Upper lobe of right lung (tissue), 1 donor: ENCODE measurements around the gene EHBP1. TPM values are rescaled to one million over a fixed set of nuclear protein-coding genes. Genes with fewer than 3 reads are reported as not detected.

Source experiments
- ATAC-seq: fragments of 200-7000 bp; cut with Tn5 transposase; one replicate; pipeline ENCODE4 v1.9.1; 2020; ENCODE audit warnings: mild to moderate bottlenecking, moderate library complexity
- DNase-seq: peaks from one replicate; pipeline ENCODE4 v3.0.0-alpha.2; 2020
- H3K27ac ChIP-seq: fragments of 200-600 bp; one replicate; pipeline ENCODE4 v1.8.0; 2022
- H3K27me3 ChIP-seq: fragments of 200-600 bp; one replicate; pipeline ENCODE4 v1.8.0; 2022; ENCODE audit warnings: mild to moderate bottlenecking
- H3K36me3 ChIP-seq: fragments of 200-600 bp; one replicate; pipeline ENCODE4 v1.8.0; 2022
- H3K4me1 ChIP-seq: fragments of 200-600 bp; one replicate; pipeline ENCODE4 v1.8.0; 2022
- H3K4me3 ChIP-seq: fragments of 200-600 bp; one replicate; pipeline ENCODE4 v1.8.0; 2022; ENCODE audit warnings: mild to moderate bottlenecking
- H3K9me3 ChIP-seq: fragments of 200-600 bp; one replicate; pipeline ENCODE4 v1.8.0; 2022
- CTCF ChIP-seq: fragments of 200-600 bp; IDR thresholded peaks from one replicate; pipeline ENCODE4 v1.8.0; 2022; ENCODE audit warnings: antibody characterized with exemption
- intact Hi-C: fragments of 100-400 bp; cut with DNase I; formaldehyde crosslinking; loops from one replicate; pipeline ENCODE4 v1.11.0; 2022
- total RNA-seq: library from RNA; stranded (reverse); fragmentation: NEBNext Ultra II Directional; extraction: Animal tissue kit (Norgen Biotek cat#: 25700); gene quantifications from one replicate; pipeline ENCODE4 v1.2.1, GENCODE V29; 2021
- donor health status: DM: no; HTN: yes; CAD: no; lungs with severe emphysema.

EHBP1 gene
- total RNA-seq, 1 donor from 2014 or later: 46.7 TPM

GRCh38 chr2:62757029-62757428 lies 51.5 kb downstream of the EHBP1 start:
- Histone ChIP-seq H3K4me3 (no peak overlapping the region), H3K36me3 (no peaks in the 10 kb centered on the region), H3K9me3 (no peaks in the 10 kb centered on the region), H3K4me1 (no peaks in the 10 kb centered on the region), H3K27ac (no peak overlapping the region), H3K27me3 (no peaks in the 10 kb centered on the region)
- no peak for DNase-seq
- intact Hi-C loops: no loop called here
- TF ChIP-seq CTCF: no peak
- no peak for ATAC-seq

GRCh38 chr2:62760026-62760425 lies 54.5 kb downstream of the EHBP1 start:
- Histone ChIP-seq H3K9me3 (no peaks in the 10 kb centered on the region), H3K4me1 (peaks cover 8% of the 10 kb centered on the region), H3K36me3 (no peaks in the 10 kb centered on the region), H3K27me3 (no peaks in the 10 kb centered on the region), H3K27ac (no peak overlapping the region), H3K4me3 (no peak overlapping the region)
- TF ChIP-seq CTCF: no peak
- ATAC-seq (no peak), DNase-seq (no peak)
- intact Hi-C loops: no loop called here

- DNase-seq: no peak
- intact Hi-C loops: no loop called here
- Histone ChIP-seq H3K9me3 (no peaks in the 10 kb centered on the region), H3K36me3 (no peaks in the 10 kb centered on the region), H3K4me1 (peaks cover 8% of the 10 kb centered on the region), H3K4me3 (no peak overlapping the region), H3K27me3 (no peaks in the 10 kb centered on the region), H3K27ac (no peak overlapping the region)
- ATAC-seq: no peak
- TF ChIP-seq CTCF: no peak
These were observed 55.0 kb downstream of the EHBP1 start for GRCh38 chr2:62760555-62760954.

GRCh38 chr2:62765619-62766376 lies 60.3 kb downstream of the EHBP1 start:
- peaks cover 8% of the 10 kb centered on the region for H3K4me1 ChIP-seq
- TF ChIP-seq CTCF: no peak
- no peak overlapping the region for H3K4me3 ChIP-seq
- H3K36me3 ChIP-seq: no peaks in the 10 kb centered on the region
- no peak for ATAC-seq
- H3K27me3 ChIP-seq: no peaks in the 10 kb centered on the region
- DNase-seq: no peak
- no peak overlapping the region for H3K27ac ChIP-seq
- no peaks in the 10 kb centered on the region for H3K9me3 ChIP-seq
- intact Hi-C loops: no loop called here

- Histone ChIP-seq H3K27me3 (no peaks in the 10 kb centered on the region), H3K9me3 (no peaks in the 10 kb centered on the region), H3K36me3 (no peaks in the 10 kb centered on the region), H3K27ac (no peak overlapping the region), H3K4me1 (peaks cover 5% of the 10 kb centered on the region), H3K4me3 (no peak overlapping the region)
- ATAC-seq: no peak
- intact Hi-C loops: no loop called here
- no peak for TF ChIP-seq CTCF
- DNase-seq: no peak
These were observed 63.1 kb downstream of the EHBP1 start for GRCh38 chr2:62768615-62769014.

GRCh38 chr2:62770629-62771028 lies 65.1 kb downstream of the EHBP1 start:
- intact Hi-C loops: no loop called here
- TF ChIP-seq CTCF: no peak
- Histone ChIP-seq H3K36me3 (no peaks in the 10 kb centered on the region), H3K4me3 (no peak overlapping the region), H3K27me3 (no peaks in the 10 kb centered on the region), H3K9me3 (no peaks in the 10 kb centered on the region), H3K27ac (no peak overlapping the region), H3K4me1 (no peaks in the 10 kb centered on the region)
- no peak for ATAC-seq
- DNase-seq: no peak
